GM18520 (cell line): Measurements from ENCODE around the gene VAMP2.

Experiments used
- ATAC-seq: cut with Tn5 transposase; IDR thresholded peaks from one replicate; pipeline ENCODE4 v1.9.1; 2021; ENCODE audit not compliant: unreplicated experiment

VAMP2 gene, protein sequence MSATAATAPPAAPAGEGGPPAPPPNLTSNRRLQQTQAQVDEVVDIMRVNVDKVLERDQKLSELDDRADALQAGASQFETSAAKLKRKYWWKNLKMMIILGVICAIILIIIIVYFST

GRCh38 chr17:8162233-8162996, at the start of gene VAMP2:
VAMP2 (minus strand) TSS chr17:8162948; CDS start chr17:8162879, 69 bp downstream.
- ATAC-seq, result no peak

DNA sequence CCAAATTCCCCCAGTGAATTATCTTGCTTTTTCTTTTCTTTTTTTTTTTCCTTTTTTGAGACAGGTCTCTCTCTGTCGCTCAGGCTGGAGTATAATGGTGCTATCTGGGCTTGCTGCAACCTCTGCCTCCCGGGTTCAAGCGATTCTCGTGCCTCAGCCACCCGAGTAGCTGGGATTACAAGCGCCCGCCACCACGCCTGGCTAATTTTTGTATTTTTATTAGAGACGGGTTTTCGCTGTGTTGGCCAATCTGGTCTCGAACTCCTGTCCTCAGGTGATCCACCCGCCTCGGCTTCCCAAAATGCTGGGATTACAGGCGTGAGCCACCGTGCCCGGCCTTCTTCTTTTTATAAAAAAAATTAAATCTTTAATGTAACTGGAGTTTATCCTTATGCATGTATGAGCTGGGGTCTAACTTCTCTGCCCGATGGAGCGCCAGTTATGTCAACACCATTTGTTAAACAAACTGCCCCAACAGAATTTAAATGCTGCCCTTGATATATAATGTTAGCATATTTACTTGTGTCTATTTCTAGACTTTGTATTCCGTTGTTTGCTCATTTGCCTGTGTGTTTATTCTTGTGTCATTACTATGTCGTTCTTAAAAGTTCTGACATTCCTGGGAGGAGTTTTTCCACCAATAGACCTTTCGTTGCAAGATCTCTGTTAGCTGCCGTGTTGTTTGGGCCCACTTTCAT, 48.2 kb upstream of the VAMP2 start:
- ATAC-seq, result no peak

- peak; percentile 82 for ATAC-seq
Measured at GRCh38 chr17:8209907-8210760, 47.4 kb upstream of the VAMP2 start, which contains the start of gene AURKB. AURKB (minus strand) TSS chr17:8210575; CDS start chr17:8210224, 351 bp downstream.

- ATAC-seq, result no peak
Measured at GRCh38 chr17:8206536-8206935, 43.8 kb upstream of the VAMP2 start.

- ATAC-seq, result no peak
Measured at GRCh38 chr17:8204761-8205555, 42.2 kb upstream of the VAMP2 start.

DNA sequence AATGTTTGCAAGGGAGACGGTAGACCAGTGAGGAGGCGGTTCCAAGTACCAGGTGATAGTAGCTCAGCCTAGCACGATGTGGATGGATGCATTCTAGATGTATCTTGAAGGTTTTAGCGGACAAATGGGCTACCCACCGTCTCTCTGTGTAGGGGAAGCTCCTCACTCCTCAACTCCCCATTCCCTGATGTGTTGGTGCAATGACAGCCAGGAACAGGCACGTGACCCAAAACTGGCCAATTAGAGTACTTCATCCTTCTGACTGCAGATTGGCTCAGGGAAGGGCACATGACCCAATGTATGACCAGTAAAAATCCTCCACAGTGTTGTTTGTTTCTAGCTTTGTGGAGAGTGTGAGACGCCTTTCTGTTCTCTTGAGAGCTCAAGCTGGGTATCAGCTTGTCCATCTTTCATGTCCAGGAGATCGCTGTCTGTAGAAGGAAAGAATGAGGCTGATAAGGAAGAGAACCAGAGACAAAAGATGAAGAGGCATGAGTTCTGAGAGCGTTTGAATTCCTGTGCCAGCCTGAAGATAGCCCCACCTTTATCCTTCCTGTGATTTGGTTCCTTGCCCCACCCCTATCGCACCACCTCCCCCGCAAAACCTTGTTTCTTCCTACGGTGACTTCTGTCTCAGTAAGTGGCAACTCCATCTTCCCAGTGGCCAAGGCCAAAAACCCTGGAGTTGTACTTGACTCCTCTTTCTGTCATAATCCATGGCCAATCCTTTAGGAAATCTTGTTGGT, 29.5 kb upstream of the VAMP2 start:
- ATAC-seq, result no peak

GRCh38 chr17:8190506-8190905, 27.8 kb upstream of the VAMP2 start:
- ATAC-seq, result no peak

DNA sequence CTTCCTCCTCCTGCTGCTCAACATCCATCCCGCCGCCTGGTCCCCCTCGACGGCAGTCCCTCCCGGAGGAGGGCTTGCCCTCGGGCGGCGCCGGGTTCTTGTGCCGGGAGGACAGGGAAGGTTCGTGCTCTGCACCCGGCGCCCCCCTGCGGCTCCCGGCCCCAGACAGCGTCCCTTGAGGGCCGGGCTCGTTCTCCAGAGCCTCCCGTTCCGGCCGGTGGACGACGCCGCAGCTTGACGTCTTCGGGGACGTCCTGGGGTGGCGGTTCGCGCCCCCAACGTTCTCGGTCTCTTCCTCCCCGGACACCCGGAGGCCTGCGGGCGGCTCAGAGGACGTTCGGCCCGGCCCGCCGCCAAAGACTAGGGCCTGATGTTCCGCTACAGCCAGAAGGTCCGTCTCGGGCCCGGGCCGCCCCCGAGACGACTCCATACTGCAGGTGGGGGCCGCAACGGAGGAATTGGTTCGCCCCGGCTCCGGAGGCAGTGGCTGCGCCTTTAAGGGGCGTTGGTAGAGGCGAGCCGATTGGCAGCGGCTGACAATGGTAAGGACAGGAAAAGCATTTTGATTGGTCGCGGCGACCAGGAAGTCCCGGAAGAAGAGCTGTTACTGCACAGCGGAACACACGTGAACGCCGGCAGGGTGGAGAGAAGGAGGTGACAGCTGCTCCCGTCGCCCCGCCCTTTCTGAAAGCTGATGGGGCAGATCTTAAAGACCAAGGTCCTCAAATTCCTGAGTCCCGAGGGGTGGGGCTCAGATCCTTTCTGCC, 27.1 kb upstream of the VAMP2 start, which contains the start of gene BORCS6:
Gene BORCS6 (minus strand): TSS at position 470 of the 767 bp plus-strand sequence. CDS start 40 bp downstream, at position 430.
- ATAC-seq, result peak; percentile 47

- ATAC-seq, result no peak
Measured at GRCh38 chr17:8189041-8189710, 26.4 kb upstream of the VAMP2 start.

DNA sequence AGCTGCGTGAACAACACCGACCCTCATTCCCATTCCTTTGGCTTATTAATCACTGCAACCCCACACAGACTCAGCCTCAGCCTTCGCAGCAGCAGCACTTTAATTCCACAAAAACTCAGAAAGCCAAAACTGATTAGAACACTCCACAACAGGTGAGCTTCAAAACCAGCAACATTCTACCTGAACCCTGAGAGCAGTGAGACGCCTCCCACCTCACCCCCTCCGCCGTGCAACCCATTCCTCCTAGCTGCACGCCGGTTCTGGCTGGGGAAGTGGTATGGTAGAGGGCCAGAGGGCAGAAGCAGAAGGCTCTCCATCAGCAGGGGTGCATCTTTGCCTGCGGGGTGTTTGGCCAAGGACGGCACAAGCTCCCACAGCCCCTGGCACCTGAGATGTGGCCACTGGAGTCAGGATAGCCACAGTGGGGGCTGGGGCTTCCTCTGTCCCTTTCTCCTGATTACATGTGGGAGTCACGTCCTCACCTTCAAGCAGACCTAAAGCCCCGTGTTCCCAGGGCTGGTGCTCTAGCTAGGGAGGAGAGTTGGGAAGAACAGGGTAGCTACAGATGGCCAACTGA, 25.6 kb upstream of the VAMP2 start:
- no peak for ATAC-seq

- peak; percentile 19 for ATAC-seq
Measured at GRCh38 chr17:8187517-8188262, 24.9 kb upstream of the VAMP2 start.

DNA sequence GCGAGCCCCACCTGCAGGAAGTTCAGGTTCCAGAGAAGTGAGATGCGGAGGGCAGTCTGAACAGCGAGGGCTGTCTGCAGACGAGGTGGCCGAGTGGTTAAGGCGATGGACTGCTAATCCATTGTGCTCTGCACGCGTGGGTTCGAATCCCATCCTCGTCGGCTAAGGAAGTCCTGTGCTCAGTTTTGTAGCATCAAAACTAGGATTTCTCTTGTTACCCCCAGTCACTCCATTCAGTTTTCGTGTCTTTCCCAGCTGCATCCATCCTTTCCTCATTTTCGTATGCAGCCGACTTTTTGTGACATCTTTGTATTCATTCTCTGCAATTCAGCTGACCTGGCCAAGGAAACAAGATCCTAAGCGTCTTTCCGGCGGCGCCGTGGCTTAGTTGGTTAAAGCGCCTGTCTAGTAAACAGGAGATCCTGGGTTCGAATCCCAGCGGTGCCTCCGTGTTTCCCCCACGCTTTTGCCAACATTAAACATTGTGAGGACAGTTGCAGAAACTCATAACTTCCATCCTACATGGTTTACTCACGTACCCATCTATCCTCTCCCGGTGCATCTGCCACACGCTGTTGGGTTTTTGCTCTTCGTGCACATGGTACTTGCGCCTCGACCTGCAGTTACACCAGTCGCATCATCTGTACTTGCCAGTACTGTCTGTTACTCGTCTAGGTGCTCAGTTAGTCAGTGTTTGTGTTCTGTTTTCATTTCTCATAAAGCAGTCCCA, 24.2 kb upstream of the VAMP2 start:
- ATAC-seq, result peak; percentile 22

DNA sequence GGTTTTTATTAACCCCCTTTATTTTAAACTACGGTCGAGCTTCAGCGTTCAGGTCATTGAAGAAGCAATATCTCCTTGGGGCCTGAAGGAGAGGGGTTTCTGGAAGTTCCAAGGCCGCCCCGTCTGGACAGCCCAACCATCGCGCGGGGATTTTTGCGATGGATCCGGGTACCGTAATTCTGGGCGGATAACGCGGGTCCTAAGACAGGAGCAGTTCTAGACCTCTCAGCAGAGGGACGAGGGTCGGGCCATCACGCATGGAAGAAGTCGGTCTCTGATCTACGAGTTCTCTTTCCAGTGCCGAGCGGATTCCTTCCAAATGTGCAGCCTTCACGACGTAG, 23.7 kb upstream of the VAMP2 start:
- ATAC-seq, result no peak

GRCh38 chr17:8185582-8186445, 23.1 kb upstream of the VAMP2 start:
- no peak for ATAC-seq

- ATAC-seq, result no peak
Measured at GRCh38 chr17:8176998-8177731, 14.4 kb upstream of the VAMP2 start.
